Ovary (tissue), 10 donors: ENCODE data around the gene EIF4E3. TPM values are rescaled to one million over a fixed set of nuclear protein-coding genes. Genes with fewer than 3 reads are reported as not detected.

Experiments used
- DNase-seq, 5 donors: peaks; one replicate each; pipeline ENCODE4 v3.0.0-alpha.2; 2019 to 2020
- H3K27ac ChIP-seq, 2 donors: fragments of 200-600 bp; one replicate each; pipeline versions ENCODE4 v1.5.1 to v1.8.0; 2019 to 2022
- H3K27me3 ChIP-seq: fragments of 200-600 bp; one replicate; pipeline ENCODE4 v1.8.0; 2022
- H3K36me3 ChIP-seq: fragments of 200-600 bp; sonication (generic); one replicate; pipeline ENCODE4 v1.5.1; 2019
- H3K4me1 ChIP-seq: one replicate; pipeline ENCODE4 v1.8.1; 2013; ENCODE audit warnings: mild to moderate bottlenecking, moderate library complexity; ENCODE audit not compliant: insufficient read depth
- H3K4me3 ChIP-seq: fragments of 200-600 bp; sonication (generic); one replicate; pipeline ENCODE4 v1.5.1; 2017
- H3K9me3 ChIP-seq, 2 donors: fragments of 200-600 bp in 1 of 2; sonication (generic) in 1 of 2; one replicate each; pipeline versions ENCODE4 v1.5.1 to v1.8.1; 2013 to 2019; ENCODE audit warnings: mild to moderate bottlenecking in 1 of 2, moderate library complexity in 1 of 2
- EP300 ChIP-seq: sonication (generic); formaldehyde crosslinking; IDR thresholded peaks from one replicate; pipeline ENCODE4 v1.6.1; 2017; ENCODE audit warnings: antibody characterized with exemption
- POLR2A ChIP-seq: fragments of 450-650 bp; IDR thresholded peaks from one replicate; pipeline ENCODE4 v1.6.1; 2017; ENCODE audit warnings: antibody characterized with exemption, mild to moderate bottlenecking, moderate library complexity
- WGBS, 3 donors: extraction: QIAGEN DNeasy Blood & Tissue Kit in 1 of 3; methylation state at CpG; one replicate each; pipeline versions ENCODE4 v1.1.5 to v1.1.7; 2013 to 2017; 5-methylcytosine and 5-hydroxymethylcytosine counted together
- intact Hi-C, 4 donors: fragments of 100-400 bp; cut with DNase I; formaldehyde crosslinking; loops; one replicate each; pipeline versions ENCODE4 v1.11.0 to v1.15.1; 2022 to 2023
- long read RNA-seq, 3 donors: library from polyadenylated mRNA in 2 of 3; unstranded in 2 of 3; transcript quantifications; one replicate each; pipeline ENCODE4 v2.0.0 and lab custom pipeline, GENCODE V29; 2021 to 2026
- polyA plus RNA-seq, 2 donors: library from polyadenylated mRNA; stranded (reverse); fragments of 200-250 nt in 1 of 2; fragments of 350-450 nt in 1 of 2; fragmentation: Illumina TruSeq in 1 of 2; extraction: RNeasy Lipid Tissue Mini Kit (QIAGEN cat#74804) in 1 of 2; gene quantifications; one replicate each; pipeline ENCODE4 v1.2.3, GENCODE V29; 2013 to 2014
- total RNA-seq, 7 donors: library from RNA; depleted of rRNA in 2 of 7; stranded (reverse); fragments of >200 nt in 2 of 7; fragmentation: NEBNext Ultra II Directional in 3 of 7; extraction: Animal tissue kit (Norgen Biotek cat#: 25700) in 3 of 7; gene quantifications; one replicate each; pipeline versions ENCODE4 v1.1.0 to v1.2.4, GENCODE V29; 2016 to 2023
- TF ChIP-seq, protein P1 (sequence below), 3 donors: fragments of 450-650 bp in 2 of 3; fragments of 200-600 bp in 1 of 3; IDR thresholded peaks; one replicate each; pipeline versions ENCODE4 v1.5.1 to v1.8.0; 2016 to 2022; ENCODE audit warnings: antibody characterized with exemption in 3 of 3, mild to moderate bottlenecking in 1 of 3
- donor health status: DM: no; HTN: no; CAD: no; lungs with moderate emphysema.
- donor health status: DM: no; HTN: no; CAD: no.
- donor health status: Bipolar disorder and iron deficiency.
- donor health status: DM: yes; HTN: yes; CAD: no.
- donor health status: DM: no; HTN: no; CAD: no.
- donor health status: DM: yes; HTN: yes; CAD: no.

Gene EIF4E3
- 10 to 100 TPM; 13.0 to 51.7 (median 42.5) TPM for total RNA-seq
- polyA plus RNA-seq = 10 to 100 TPM; 16.4 to 33.4 TPM
- long read RNA-seq, donor 1, full-length matches to known transcripts = 7 of 38 reads
- long read RNA-seq, donor 1, partial matches to known transcripts = 5 of 38 reads
- long read RNA-seq, donor 1, other reads (novel, unspliced or antisense) = 26 of 38 reads
- long read RNA-seq, donor 2, full-length matches to known transcripts = 7 of 7 reads
- long read RNA-seq, donor 2, partial matches to known transcripts = 0 of 7 reads
- long read RNA-seq, donor 2, other reads (novel, unspliced or antisense) = 0 of 7 reads
- long read RNA-seq, donor 3, full-length matches to known transcripts = 115 of 137 reads
- long read RNA-seq, donor 3, partial matches to known transcripts = 6 of 137 reads
- long read RNA-seq, donor 3, other reads (novel, unspliced or antisense) = 16 of 137 reads

DNA sequence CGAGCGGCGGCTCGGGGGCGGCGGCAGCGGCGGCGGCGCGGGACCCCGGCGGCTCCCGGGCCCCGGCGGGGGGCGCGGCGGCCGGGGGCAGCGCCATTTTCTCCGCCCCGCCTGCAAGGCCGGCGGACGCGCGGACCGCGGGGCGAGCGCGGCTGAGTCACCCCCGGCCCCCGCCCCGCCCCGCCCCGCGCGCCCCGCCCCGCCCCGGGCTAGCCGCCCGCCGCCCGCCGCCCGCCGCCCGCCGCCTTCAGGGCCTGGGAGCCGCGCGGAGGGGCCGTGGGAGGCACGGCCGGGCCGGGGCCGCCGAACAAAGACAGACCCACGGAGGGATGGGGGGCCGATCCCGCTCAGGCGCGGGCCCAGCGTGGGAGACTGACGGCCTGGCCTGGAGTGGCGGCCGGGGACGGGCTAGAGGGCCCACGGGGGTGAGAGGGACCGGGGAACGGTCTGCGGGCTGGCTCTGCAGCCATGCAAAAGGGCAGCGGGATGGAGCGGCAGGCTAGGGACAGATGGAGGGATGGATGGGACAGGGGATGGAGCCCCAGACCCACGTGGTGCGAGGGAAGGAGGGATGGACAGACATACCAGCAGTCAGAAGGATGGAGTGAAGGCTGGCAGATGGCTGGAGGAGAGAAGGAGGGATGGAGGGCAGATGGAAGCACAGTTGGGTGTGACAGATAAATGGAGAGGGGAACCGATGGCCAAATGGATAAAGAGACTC, at the start of gene EIF4E3:
Gene EIF4E3 (minus strand): TSS at position 132 of the 721 bp plus-strand sequence. CDS start 35 bp downstream, at position 97.
- 2 to 4% (median 2%) methylated on average over 19 to 76 of the region's 80 CpGs for WGBS, 3 donors
- intact Hi-C loops = loop anchor here in 2 of 4 donors (10.0 kb wide), 2 partner anchors 1089 to 1099 kb away; no protein-coding TSS in a partner anchor
- no peak for TF ChIP-seq EP300
- TF ChIP-seq, protein P1, sequence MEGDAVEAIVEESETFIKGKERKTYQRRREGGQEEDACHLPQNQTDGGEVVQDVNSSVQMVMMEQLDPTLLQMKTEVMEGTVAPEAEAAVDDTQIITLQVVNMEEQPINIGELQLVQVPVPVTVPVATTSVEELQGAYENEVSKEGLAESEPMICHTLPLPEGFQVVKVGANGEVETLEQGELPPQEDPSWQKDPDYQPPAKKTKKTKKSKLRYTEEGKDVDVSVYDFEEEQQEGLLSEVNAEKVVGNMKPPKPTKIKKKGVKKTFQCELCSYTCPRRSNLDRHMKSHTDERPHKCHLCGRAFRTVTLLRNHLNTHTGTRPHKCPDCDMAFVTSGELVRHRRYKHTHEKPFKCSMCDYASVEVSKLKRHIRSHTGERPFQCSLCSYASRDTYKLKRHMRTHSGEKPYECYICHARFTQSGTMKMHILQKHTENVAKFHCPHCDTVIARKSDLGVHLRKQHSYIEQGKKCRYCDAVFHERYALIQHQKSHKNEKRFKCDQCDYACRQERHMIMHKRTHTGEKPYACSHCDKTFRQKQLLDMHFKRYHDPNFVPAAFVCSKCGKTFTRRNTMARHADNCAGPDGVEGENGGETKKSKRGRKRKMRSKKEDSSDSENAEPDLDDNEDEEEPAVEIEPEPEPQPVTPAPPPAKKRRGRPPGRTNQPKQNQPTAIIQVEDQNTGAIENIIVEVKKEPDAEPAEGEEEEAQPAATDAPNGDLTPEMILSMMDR (IDR thresholded peaks at IDR 0.05) = no peak
- TF ChIP-seq POLR2A = no peak
- Histone ChIP-seq H3K27ac (peak within 1 kb of the TSS; percentile 76 to 80), H3K9me3 (no peaks in the 10 kb centered on the region), H3K4me1 (peaks cover 6% of the 10 kb centered on the region), H3K36me3 (no peaks in the 10 kb centered on the region), H3K4me3 (peak within 1 kb of the TSS; percentile 90), H3K27me3 (no peaks in the 10 kb centered on the region)
- DNase-seq = peak in 4 of 5 donors; percentile 39 to 72 (median 56)

DNA sequence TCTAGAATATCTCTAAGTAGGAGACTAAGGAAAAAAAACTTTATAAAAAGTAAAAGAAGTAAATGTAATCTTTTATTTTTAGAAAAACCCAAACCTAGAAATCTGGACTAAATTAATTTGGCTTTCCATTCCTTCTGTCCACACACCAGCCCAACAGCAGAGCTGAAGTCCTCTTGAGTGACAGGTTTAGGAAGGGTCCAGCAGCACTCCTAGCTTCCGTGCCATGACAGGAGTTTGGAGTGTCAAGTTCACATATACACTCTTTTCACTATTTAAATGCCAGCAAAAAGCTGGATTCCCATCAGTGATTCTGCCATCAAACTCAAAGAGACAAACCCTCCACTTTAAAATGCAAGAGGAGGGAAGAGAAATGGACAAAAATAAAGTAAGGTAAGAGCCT, 46.7 kb upstream of the EIF4E3 start:
- DNase-seq = no peak
- intact Hi-C loops = no loop called here
- Histone ChIP-seq H3K9me3 (no peaks in the 10 kb centered on the region), H3K4me1 (no peaks in the 10 kb centered on the region), H3K27me3 (no peaks in the 10 kb centered on the region), H3K36me3 (no peaks in the 10 kb centered on the region), H3K4me3 (no peak overlapping the region), H3K27ac (no peak overlapping the region)
- WGBS, 3 donors = 39 to 65% (median 44%) methylated on average over 1 of the region's 1 CpG
- TF ChIP-seq, protein P1 (IDR thresholded peaks at IDR 0.05) = no peak

DNA sequence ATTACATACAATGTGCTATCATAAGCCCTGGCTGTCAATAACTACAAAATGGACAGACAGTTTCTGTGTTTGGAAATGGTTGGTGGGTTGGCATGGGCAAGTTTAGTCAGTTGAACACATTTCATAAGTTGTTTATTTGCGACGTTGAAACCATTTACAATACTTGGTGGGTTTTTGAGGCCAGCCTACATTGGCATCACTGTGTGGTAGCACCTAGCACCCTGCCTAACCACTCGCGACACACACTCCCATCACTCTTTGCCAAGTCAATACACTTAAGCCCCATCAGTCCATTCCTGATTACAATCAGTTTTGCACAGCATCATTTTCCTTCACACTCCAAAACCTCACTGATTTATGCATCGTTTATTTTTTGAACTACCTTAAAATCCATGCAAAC, 45.9 kb upstream of the EIF4E3 start:
- intact Hi-C loops = no loop called here
- no peak for DNase-seq
- 66 to 75% (median 72%) methylated on average over 5 of the region's 5 CpGs for WGBS, 3 donors
- Histone ChIP-seq H3K27ac (no peak overlapping the region), H3K36me3 (no peaks in the 10 kb centered on the region), H3K9me3 (no peaks in the 10 kb centered on the region), H3K4me3 (no peak overlapping the region), H3K4me1 (no peaks in the 10 kb centered on the region), H3K27me3 (no peaks in the 10 kb centered on the region)
- no peak for TF ChIP-seq POLR2A
- no peak for TF ChIP-seq EP300
- TF ChIP-seq, protein P1 (IDR thresholded peaks at IDR 0.05) = no peak

DNA sequence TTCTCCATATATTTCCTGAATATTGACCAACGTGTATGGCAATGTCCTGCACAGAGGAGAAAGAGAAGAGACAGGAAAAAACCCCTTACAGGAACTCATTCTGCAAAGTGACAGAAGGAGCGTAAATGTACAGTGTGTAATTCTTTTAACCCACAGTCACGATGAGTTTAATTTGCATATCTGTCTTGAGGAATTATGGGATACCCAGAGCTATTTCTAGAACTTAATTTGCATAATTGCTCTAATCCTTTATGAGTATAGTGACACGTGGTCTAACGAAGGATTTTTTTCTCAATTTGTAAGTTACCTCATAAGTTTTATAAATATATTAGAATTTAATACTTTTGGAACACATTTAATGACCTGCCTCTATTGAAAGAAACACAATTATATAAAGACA, 38.2 kb upstream of the EIF4E3 start:
- TF ChIP-seq POLR2A (no peak), EP300 (no peak)
- TF ChIP-seq, protein P1 (IDR thresholded peaks at IDR 0.05) = no peak
- Histone ChIP-seq H3K36me3 (no peaks in the 10 kb centered on the region), H3K27me3 (no peaks in the 10 kb centered on the region), H3K4me3 (no peak overlapping the region), H3K27ac (no peak overlapping the region), H3K9me3 (no peaks in the 10 kb centered on the region), H3K4me1 (no peaks in the 10 kb centered on the region)
- no peak for DNase-seq
- WGBS, 3 donors = 63 to 71% (median 68%) methylated on average over 5 of the region's 5 CpGs
- intact Hi-C loops = no loop called here
